Activated B cell treated with CpG ODN at 0.5 μM for 24 hours (primary cell): ENCODE measurements around the gene DUS2. TPM values are rescaled to one million over a fixed set of nuclear protein-coding genes. Genes with fewer than 3 reads are reported as not detected.
"Not testable (repeated sequence)": the region's sequence is repeated elsewhere in the genome, so short reads cannot be mapped to it uniquely, and the experiment has no call there.

Experiments
- ATAC-seq: fragments of 200-7000 bp; cut with Tn5 transposase; one replicate; pipeline ENCODE4 v1.10.0; 2021; ENCODE audit warnings: low read depth, mild to moderate bottlenecking, moderate library complexity
- CTCF ChIA-PET: fragments of 350-600 bp; sonication (Branson Sonifier 250); formaldehyde crosslinking; loops from one replicate; lab custom pipeline; 2021; ENCODE audit warnings: antibody characterized with exemption; lab: Charles Lee
- POLR2A ChIA-PET: fragments of 350-600 bp; sonication (Branson Sonifier 250); formaldehyde crosslinking; loops from one replicate; lab custom pipeline; 2021; ENCODE audit warnings: antibody characterized with exemption; lab: Charles Lee
- DNase-seq: peaks from one replicate; pipeline ENCODE4 v3.0.0; 2022
- H3K27ac Mint-ChIP-seq: one replicate; pipeline ENCODE4 v1.8.0; 2020; ENCODE audit warnings: mixed read lengths
- H3K27me3 Mint-ChIP-seq: one replicate; pipeline ENCODE4 v1.8.0; 2021; ENCODE audit warnings: mixed read lengths
- H3K36me3 Mint-ChIP-seq: one replicate; pipeline ENCODE4 v1.8.0; 2021; ENCODE audit warnings: low read depth, mixed read lengths
- H3K4me1 Mint-ChIP-seq: one replicate; pipeline ENCODE4 v1.8.0; 2021; ENCODE audit warnings: mixed read lengths
- H3K4me3 Mint-ChIP-seq: one replicate; pipeline ENCODE4 v1.8.0; 2020; ENCODE audit warnings: mild to moderate bottlenecking, mixed read lengths
- H3K9me3 Mint-ChIP-seq: one replicate; pipeline ENCODE4 v1.8.0; 2020; ENCODE audit warnings: mixed read lengths
- CTCF ChIP-seq: fragments of 200-600 bp; IDR thresholded peaks from one replicate; pipeline ENCODE4 v1.8.0; 2022; ENCODE audit warnings: antibody characterized with exemption, mild to moderate bottlenecking
- intact Hi-C: fragments of 100-400 bp; cut with micrococcal nuclease; formaldehyde crosslinking; loops from one replicate; pipeline ENCODE4 v1.15.1; 2024
- total RNA-seq: library from RNA; stranded (reverse); gene quantifications from 2 replicates; pipeline ENCODE4 v1.2.3, GENCODE V29; 2022

Gene DUS2
- total RNA-seq, 1 donor from 2014 or later: 62.0 TPM

GRCh38 chr16:68090130-68090529, 67.0 kb downstream of the DUS2 start:
- no peak for TF ChIP-seq CTCF
- no peak for DNase-seq
- Mint-ChIP-seq H3K27ac (peak overlapping the region; percentile 88), H3K9me3 (no peaks in the 10 kb centered on the region), H3K36me3 (peaks cover 6% of the 10 kb centered on the region), H3K4me3 (peak overlapping the region; percentile 66), H3K4me1 (peaks cover 78% of the 10 kb centered on the region), H3K27me3 (no peaks in the 10 kb centered on the region)
- no peak for ATAC-seq
- ChIA-PET POLR2A (interaction anchor here (1.3 kb wide), 1 partner anchor 10 kb away, joined by 3 read pairs; no protein-coding TSS in a partner anchor), CTCF (no interaction called here)
- intact Hi-C loops: loop anchor here (2.0 kb wide), 1 partner anchor 15 kb away; no protein-coding TSS in a partner anchor

- peak overlapping the region; percentile 88 for H3K27ac Mint-ChIP-seq
- peak; percentile 30 for ATAC-seq
- no peaks in the 10 kb centered on the region for H3K9me3 Mint-ChIP-seq
- ChIA-PET POLR2A (interaction anchor here (0.6 to 1.3 kb wide), 3 partner anchors 10 to 15 kb away, joined by 3 read pairs; no protein-coding TSS in a partner anchor), CTCF (interaction anchor here (1.2 to 1.6 kb wide), 2 partner anchors 16 to 26 kb away, joined by 3 to 5 read pairs; no protein-coding TSS in a partner anchor)
- intact Hi-C loops: loop anchor here (2.0 kb wide), 1 partner anchor 16 kb away; no protein-coding TSS in a partner anchor
- H3K4me1 Mint-ChIP-seq: peaks cover 80% of the 10 kb centered on the region
- TF ChIP-seq CTCF: no peak
- no peak for DNase-seq
- H3K36me3 Mint-ChIP-seq: peaks cover 6% of the 10 kb centered on the region
- no peaks in the 10 kb centered on the region for H3K27me3 Mint-ChIP-seq
- H3K4me3 Mint-ChIP-seq: peak overlapping the region; percentile 66
These were observed 67.4 kb downstream of the DUS2 start for GRCh38 chr16:68090533-68090932.

GRCh38 chr16:68091380-68092261, 68.5 kb downstream of the DUS2 start:
- DNase-seq: no peak
- H3K9me3 Mint-ChIP-seq: no peaks in the 10 kb centered on the region
- POLR2A ChIA-PET: interaction anchor here (0.7 to 2.5 kb wide), 4 partner anchors 7 to 163 kb away, joined by 3 to 15 read pairs (median 3); partner anchors contain the start of gene NFATC3
- intact Hi-C loops: loop anchor here (2.0 kb wide), 1 partner anchor 17 kb away; no protein-coding TSS in a partner anchor
- no peaks in the 10 kb centered on the region for H3K36me3 Mint-ChIP-seq
- H3K27me3 Mint-ChIP-seq: no peaks in the 10 kb centered on the region
- no peak for ATAC-seq
- TF ChIP-seq CTCF: no peak
- peak overlapping the region; percentile 88 for H3K27ac Mint-ChIP-seq
- peaks cover 87% of the 10 kb centered on the region for H3K4me1 Mint-ChIP-seq
- CTCF ChIA-PET: interaction anchor here (1.2 to 3.8 kb wide), 5 partner anchors 12 to 289 kb away, joined by 3 to 42 read pairs (median 5); no protein-coding TSS in a partner anchor
- peak overlapping the region; percentile 20 for H3K4me3 Mint-ChIP-seq

GRCh38 chr16:68092275-68092674, 69.2 kb downstream of the DUS2 start:
- intact Hi-C loops, H3K4me3 Mint-ChIP-seq: not testable (repeated sequence)

GRCh38 chr16:68093816-68094613, 70.9 kb downstream of the DUS2 start:
- ChIA-PET CTCF (interaction anchor here (0.6 to 3.8 kb wide), 16 partner anchors 9 to 234 kb away, joined by 3 to 42 read pairs (median 5); partner anchors contain the start of genes NFATC3 and PLA2G15), POLR2A (interaction anchor here (0.5 to 2.5 kb wide), 7 partner anchors 10 to 133 kb away, joined by 3 to 15 read pairs (median 3); partner anchors contain the start of gene NFATC3)
- ATAC-seq: peak; percentile 67
- Mint-ChIP-seq H3K4me1 (peaks cover 87% of the 10 kb centered on the region), H3K27ac (peak overlapping the region; percentile 65), H3K27me3 (no peaks in the 10 kb centered on the region), H3K9me3 (no peaks in the 10 kb centered on the region), H3K4me3 (peak overlapping the region; percentile 6), H3K36me3 (peaks cover 1% of the 10 kb centered on the region)
- TF ChIP-seq CTCF: no peak
- intact Hi-C loops: loop anchor here (1.0 kb wide), 4 partner anchors 9 to 234 kb away; partner anchors contain the start of gene NFATC3
- DNase-seq: no peak

More at GRCh38 chr16:68092275-68092674, 69.2 kb downstream of the DUS2 start:
- POLR2A ChIA-PET: interaction anchor here (0.6 to 2.5 kb wide), 5 partner anchors 8 to 528 kb away, joined by 3 to 15 read pairs (median 4); partner anchors contain the start of gene NFATC3
- H3K4me1 Mint-ChIP-seq: peaks cover 87% of the 10 kb centered on the region
- H3K36me3 Mint-ChIP-seq, ATAC-seq, H3K9me3 Mint-ChIP-seq, H3K27me3 Mint-ChIP-seq, DNase-seq: not testable (repeated sequence)
- CTCF ChIA-PET: interaction anchor here (1.3 to 3.8 kb wide), 6 partner anchors 12 to 290 kb away, joined by 3 to 42 read pairs (median 10); no protein-coding TSS in a partner anchor
- H3K27ac Mint-ChIP-seq: peak overlapping the region; percentile 88
